Brain microvascular endothelial cell (primary cell): ENCODE data around the gene NDOR1.
A peak's percentile ranks its signal among the peaks of the same experiment; 100 is the strongest.
"Not testable (repeated sequence)": the region's sequence is repeated elsewhere in the genome, so short reads cannot be mapped to it uniquely, and the experiment has no call there.

ENCODE experiments used
- DNase-seq: peaks from one replicate; pipeline ENCODE4 v3.0.0-alpha.2; 2020
- H3K27ac ChIP-seq: fragments of 250-450 bp; sonication (Bioruptor Pico); 2 replicates; pipeline ENCODE4 v1.5.1; 2020; ENCODE audit warnings: mild to moderate bottlenecking, moderate library complexity
- H3K27me3 ChIP-seq: fragments of 250-450 bp; sonication (Bioruptor Pico); replicated peaks from 2 replicates; pipeline ENCODE4 v1.5.1; 2020; ENCODE audit warnings: mild to moderate bottlenecking
- H3K36me3 ChIP-seq: fragments of 250-450 bp; sonication (Bioruptor Pico); replicated peaks from 2 replicates; pipeline ENCODE4 v1.5.1; 2020; ENCODE audit warnings: mild to moderate bottlenecking
- H3K4me3 ChIP-seq: 2 replicates; pipeline ENCODE4 v1.5.1; 2011; ENCODE audit warnings: low read depth, mild to moderate bottlenecking, control low read depth, low read length, moderate library complexity
- in situ Hi-C: cut with HindIII; loops from 2 replicates; pipeline ENCODE4 v1.10.0; 2017; ENCODE audit warnings: low sequenced_read_pairs, low pct_ligation_motif_present
- TF ChIP-seq, protein P1 (sequence below): IDR thresholded peaks from 2 replicates; pipeline ENCODE4 v1.5.1; 2011; ENCODE audit warnings: low read depth, mild to moderate bottlenecking, moderate library complexity, low read length, control low read depth, inconsistent platforms; ENCODE audit errors: missing control alignments

Gene NDOR1

GRCh38 chr9:137240841-137241489, 35.5 kb downstream of the NDOR1 start, which contains the start of gene TUBB4B:
TUBB4B (plus strand) TSS chr9:137241287; CDS start chr9:137241361, 74 bp downstream.
- DNase-seq: peak; percentile 100
- in situ Hi-C loops: no loop called here
- Histone ChIP-seq H3K4me3 (peak within 1 kb of the TSS; percentile 86), H3K27me3 (no peaks in the 10 kb centered on the region), H3K27ac (peak within 1 kb of the TSS; percentile 78), H3K36me3 (peaks cover 25% of the 10 kb centered on the region)
- TF ChIP-seq, protein P1, sequence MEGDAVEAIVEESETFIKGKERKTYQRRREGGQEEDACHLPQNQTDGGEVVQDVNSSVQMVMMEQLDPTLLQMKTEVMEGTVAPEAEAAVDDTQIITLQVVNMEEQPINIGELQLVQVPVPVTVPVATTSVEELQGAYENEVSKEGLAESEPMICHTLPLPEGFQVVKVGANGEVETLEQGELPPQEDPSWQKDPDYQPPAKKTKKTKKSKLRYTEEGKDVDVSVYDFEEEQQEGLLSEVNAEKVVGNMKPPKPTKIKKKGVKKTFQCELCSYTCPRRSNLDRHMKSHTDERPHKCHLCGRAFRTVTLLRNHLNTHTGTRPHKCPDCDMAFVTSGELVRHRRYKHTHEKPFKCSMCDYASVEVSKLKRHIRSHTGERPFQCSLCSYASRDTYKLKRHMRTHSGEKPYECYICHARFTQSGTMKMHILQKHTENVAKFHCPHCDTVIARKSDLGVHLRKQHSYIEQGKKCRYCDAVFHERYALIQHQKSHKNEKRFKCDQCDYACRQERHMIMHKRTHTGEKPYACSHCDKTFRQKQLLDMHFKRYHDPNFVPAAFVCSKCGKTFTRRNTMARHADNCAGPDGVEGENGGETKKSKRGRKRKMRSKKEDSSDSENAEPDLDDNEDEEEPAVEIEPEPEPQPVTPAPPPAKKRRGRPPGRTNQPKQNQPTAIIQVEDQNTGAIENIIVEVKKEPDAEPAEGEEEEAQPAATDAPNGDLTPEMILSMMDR: no peak

DNA sequence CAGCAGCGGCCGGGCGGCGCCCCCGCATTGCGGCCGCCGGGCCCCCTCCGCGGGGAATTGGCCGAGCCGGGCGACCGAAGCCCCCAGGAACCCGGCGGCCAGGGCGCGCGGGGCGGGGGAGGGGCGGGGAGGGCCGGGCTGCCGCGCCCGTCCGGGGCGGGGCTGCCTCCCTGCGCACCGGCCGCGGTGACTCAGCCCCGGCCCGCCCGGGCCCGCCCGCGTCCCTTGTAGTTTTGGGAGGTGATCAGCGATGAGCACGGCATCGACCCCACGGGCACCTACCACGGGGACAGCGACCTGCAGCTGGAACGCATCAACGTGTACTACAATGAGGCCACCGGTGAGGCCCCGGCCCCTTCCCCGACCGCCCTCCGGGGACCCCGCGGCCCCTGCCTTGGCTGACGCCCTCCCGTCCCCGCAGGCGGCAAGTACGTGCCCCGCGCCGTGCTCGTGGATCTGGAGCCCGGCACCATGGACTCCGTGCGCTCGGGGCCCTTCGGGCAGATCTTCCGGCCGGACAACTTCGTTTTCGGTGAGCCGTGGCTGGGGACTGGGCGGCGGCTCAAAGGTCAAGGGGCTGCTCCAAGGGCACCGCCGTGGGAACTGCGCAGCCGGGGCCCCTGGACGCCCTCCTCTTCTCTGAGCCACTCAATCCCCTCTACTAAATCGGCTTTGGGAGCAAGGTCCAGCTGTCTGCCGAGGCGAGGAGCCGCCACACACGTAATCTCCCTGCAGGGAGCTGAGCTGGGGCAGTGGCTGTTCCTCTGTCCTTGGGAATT, 36.2 kb downstream of the NDOR1 start:
- in situ Hi-C loops: no loop called here
- Histone ChIP-seq H3K36me3 (peaks cover 25% of the 10 kb centered on the region), H3K4me3 (peak overlapping the region; percentile 86), H3K27ac (peak overlapping the region; percentile 75), H3K27me3 (no peaks in the 10 kb centered on the region)
- TF ChIP-seq, protein P1: no peak
- DNase-seq: no peak

DNA sequence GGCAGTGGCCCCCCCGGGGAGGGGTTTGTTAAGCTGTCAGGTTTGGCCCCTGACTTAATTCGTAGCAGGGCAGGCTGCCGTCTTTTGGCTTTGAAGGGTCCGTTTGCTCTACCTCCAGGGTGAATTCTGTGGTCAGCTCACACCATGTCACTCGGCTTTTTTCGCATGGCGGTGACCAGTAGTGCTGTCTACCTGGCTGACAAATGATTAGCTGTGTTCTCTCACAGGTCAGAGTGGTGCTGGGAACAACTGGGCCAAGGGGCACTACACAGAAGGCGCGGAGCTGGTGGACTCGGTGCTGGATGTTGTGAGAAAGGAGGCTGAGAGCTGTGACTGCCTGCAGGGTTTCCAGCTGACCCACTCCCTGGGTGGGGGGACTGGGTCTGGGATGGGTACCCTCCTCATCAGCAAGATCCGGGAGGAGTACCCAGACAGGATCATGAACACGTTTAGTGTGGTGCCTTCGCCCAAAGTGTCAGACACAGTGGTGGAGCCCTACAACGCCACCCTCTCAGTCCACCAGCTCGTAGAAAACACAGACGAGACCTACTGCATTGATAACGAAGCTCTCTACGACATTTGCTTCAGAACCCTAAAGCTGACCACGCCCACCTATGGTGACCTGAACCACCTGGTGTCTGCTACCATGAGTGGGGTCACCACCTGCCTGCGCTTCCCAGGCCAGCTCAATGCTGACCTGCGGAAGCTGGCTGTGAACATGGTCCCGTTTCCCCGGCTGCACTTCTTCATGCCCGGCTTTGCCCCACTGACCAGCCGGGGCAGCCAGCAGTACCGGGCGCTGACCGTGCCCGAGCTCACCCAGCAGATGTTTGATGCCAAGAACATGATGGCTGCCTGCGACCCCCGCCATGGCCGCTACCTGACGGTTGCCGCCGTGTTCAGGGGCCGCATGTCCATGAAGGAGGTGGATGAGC, 37.0 kb downstream of the NDOR1 start:
- DNase-seq: no peak
- in situ Hi-C loops: no loop called here
- H3K36me3 ChIP-seq: peaks cover 25% of the 10 kb centered on the region
- no peaks in the 10 kb centered on the region for H3K27me3 ChIP-seq
- H3K27ac ChIP-seq: peak overlapping the region; percentile 55
- H3K4me3 ChIP-seq: peak overlapping the region; percentile 86
- TF ChIP-seq, protein P1: no peak

DNA sequence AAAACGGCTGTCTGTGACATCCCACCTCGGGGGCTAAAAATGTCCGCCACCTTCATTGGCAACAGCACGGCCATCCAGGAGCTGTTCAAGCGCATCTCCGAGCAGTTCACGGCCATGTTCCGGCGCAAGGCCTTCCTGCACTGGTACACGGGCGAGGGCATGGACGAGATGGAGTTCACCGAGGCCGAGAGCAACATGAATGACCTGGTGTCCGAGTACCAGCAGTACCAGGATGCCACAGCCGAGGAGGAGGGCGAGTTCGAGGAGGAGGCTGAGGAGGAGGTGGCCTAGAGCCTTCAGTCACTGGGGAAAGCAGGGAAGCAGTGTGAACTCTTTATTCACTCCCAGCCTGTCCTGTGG, 37.7 kb downstream of the NDOR1 start:
- in situ Hi-C loops, H3K27me3 ChIP-seq, DNase-seq, H3K27ac ChIP-seq, H3K4me3 ChIP-seq: not testable (repeated sequence)
- H3K36me3 ChIP-seq: peaks cover 25% of the 10 kb centered on the region

DNA sequence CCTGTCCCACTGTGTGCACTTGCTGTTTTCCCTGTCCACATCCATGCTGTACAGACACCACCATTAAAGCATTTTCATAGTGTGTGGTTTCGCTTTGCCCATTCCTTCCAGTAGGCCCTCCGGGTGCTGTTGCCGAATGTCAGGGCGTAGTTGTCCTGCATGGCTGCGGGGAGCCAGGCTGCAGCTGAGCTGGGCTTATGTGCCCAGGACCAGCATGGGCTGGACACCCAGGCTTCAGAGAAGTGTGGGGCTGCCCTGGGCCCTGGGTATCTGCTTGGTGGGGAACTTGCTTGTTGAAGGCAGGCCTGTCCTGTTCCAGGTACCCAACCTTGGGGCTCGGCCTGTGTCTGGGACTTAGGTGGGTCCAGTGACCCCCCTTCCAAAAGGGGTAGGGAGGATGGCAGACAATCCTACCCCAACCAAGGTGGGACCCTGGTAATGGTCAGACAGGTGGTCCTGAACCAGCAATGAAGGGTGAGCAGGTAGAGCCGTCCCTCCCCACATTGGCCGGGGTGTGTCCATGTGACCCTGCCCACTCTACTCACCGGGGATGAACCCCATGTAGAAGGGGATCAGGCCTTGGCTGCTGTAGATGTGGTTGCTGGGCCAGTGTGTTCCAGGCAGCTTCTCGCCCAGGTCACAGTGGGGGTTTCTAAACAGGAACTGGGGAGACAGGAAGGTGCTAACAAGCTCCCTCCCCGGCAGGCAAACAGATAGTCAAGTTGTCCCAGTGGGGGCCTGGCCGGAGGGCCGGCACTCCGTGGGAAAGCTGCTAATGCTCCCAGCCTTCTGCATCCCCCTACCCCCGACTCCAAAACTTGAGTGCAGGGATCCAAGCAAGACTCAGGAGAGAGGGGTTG, 38.4 kb downstream of the NDOR1 start:
- in situ Hi-C loops: no loop called here
- H3K36me3 ChIP-seq: peaks cover 25% of the 10 kb centered on the region
- no peak for DNase-seq
- TF ChIP-seq, protein P1: no peak
- no peak overlapping the region for H3K27ac ChIP-seq
- no peaks in the 10 kb centered on the region for H3K27me3 ChIP-seq
- H3K4me3 ChIP-seq: no peak overlapping the region
